D721Med (cell line): ENCODE results near the gene GVQW3.

Experiments
- DNase-seq: peaks from one replicate; pipeline ENCODE4 v3.0.0; 2011; ENCODE audit warnings: low spot score; ENCODE audit not compliant: insufficient read length
- FAIRE-seq: peaks from 2 replicates; lab custom pipeline; 2011; peaks lifted over from hg19 to GRCh38; lab: Jason Lieb, UNC
- TF ChIP-seq, protein P1 (sequence below): IDR thresholded peaks from 2 replicates; pipeline ENCODE4 v1.5.1; 2012; ENCODE audit warnings: mild to moderate bottlenecking, control low read depth; ENCODE audit not compliant: insufficient read depth; ENCODE audit errors: missing control alignments

The GVQW3 gene

DNA sequence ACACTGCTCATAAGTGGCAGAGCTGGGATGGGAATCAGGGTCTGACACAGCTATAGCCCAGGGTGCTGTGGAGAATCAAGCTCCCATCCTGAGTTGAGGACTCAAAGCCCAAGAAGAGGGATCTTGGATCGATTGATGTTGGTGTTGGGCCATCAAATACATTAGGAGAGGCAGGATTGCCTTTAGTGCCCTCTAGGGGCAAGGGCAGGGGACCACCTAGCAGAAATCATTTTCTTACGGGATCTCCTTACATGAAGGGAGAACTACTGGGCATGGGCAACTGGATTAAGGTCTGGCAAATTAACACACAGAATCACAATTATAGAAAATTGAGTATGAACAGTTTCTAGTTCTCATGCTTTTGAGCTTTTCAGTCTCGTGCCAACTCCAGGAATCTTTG lies 38.8 kb downstream of the GVQW3 start:
- FAIRE-seq (no peak), DNase-seq (no peak)
- TF ChIP-seq, protein P1, sequence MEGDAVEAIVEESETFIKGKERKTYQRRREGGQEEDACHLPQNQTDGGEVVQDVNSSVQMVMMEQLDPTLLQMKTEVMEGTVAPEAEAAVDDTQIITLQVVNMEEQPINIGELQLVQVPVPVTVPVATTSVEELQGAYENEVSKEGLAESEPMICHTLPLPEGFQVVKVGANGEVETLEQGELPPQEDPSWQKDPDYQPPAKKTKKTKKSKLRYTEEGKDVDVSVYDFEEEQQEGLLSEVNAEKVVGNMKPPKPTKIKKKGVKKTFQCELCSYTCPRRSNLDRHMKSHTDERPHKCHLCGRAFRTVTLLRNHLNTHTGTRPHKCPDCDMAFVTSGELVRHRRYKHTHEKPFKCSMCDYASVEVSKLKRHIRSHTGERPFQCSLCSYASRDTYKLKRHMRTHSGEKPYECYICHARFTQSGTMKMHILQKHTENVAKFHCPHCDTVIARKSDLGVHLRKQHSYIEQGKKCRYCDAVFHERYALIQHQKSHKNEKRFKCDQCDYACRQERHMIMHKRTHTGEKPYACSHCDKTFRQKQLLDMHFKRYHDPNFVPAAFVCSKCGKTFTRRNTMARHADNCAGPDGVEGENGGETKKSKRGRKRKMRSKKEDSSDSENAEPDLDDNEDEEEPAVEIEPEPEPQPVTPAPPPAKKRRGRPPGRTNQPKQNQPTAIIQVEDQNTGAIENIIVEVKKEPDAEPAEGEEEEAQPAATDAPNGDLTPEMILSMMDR, result peak; percentile 44

DNA sequence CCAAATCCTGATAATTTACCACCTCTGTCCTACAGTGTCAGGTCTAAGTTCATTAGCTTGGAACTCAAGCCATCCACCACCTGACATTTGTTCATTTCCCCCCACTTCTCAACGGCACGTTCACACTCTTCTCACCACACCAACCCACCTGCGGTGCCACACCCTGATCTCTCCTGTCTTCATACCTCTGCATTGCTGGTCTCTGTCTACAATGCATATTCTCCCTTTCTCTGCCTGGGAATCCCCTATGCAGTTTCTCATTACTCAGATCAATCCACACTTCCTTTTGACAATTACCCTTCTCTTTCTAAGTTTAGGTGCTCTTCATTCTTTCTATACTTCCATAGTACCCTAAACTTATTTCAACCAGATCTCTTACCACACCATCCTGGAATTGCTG lies 43.3 kb downstream of the GVQW3 start:
- FAIRE-seq (no peak), DNase-seq (no peak)
- TF ChIP-seq, protein P1, result no peak

DNA sequence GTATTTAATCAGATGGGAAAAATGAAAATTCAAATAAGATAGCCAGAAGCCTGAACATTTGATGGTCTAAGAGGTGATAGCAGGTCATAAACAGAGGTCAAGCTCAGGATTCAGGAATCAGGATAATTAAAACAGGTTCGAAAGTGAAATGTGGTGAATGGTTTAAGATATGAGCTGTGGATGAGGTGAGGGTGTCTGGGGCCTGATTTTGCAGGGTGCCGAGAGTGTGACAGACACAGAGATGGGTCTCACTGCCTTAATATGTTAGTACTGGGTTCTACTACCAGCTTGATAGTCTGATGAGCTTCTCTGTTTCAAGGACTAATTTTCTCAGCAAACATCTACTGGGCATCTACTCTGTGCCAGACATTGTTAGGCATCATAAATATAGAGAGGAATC lies 43.8 kb downstream of the GVQW3 start:
- FAIRE-seq (no peak), DNase-seq (no peak)
- TF ChIP-seq, protein P1, result no peak

DNA sequence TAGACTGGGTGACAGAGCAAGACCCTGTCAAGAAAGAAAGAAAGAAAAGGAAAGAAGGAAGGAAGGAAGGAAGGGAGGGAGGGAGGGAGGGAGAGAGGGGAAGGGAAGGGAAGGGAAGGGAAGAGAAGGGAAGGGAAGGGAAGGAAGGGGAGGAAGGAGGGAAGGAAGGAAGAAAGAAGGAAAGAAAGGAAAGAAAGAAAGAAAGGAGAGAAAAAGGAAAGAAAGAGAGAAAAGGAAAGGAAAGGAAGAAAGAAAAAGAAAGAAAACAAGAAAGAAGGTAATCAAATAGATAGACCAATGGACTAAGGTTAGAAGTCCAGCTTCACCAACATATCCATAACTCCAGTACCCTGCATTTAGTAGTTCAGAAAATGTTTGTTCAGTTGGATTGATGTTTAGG lies 45.5 kb downstream of the GVQW3 start:
- FAIRE-seq, result no peak
- TF ChIP-seq, protein P1, result no peak

GRCh38 chr11:76436020-76436419 lies 54.9 kb downstream of the GVQW3 start:
- TF ChIP-seq, protein P1, result no peak
- DNase-seq (no peak), FAIRE-seq (no peak)

More for the DNA sequence above, 45.5 kb downstream of the GVQW3 start:
- DNase-seq, result no peak

GRCh38 chr11:76443268-76443980 lies 62.3 kb downstream of the GVQW3 start:
- DNase-seq, result no peak
- TF ChIP-seq, protein P1, result no peak
- FAIRE-seq, result no peak

DNA sequence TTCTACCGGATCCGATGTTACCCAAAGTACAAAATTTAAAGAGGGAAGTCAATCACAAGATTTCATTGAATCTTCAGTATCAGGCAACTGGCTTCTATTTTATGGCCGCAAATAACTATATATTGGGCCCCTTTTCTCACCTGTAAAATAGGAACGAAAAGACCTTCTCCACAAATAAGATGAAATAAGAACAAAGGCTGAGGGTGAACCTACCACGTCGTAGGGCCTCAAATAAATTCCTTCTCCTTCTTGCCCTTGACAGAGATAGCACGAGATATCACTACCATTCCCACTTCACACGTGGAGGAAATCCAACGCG lies 62.9 kb downstream of the GVQW3 start:
- FAIRE-seq (no peak), DNase-seq (no peak)
- TF ChIP-seq, protein P1, result no peak
